CD4-positive, alpha-beta T cell (primary cell): ENCODE data around the gene SLC30A2. TPM values are rescaled to one million over a fixed set of nuclear protein-coding genes. Genes with fewer than 3 reads are reported as not detected.

Experiments
- ATAC-seq: fragments of 200-7000 bp; cut with Tn5 transposase; one replicate; pipeline ENCODE4 v1.10.0; 2022; ENCODE audit warnings: mild to moderate bottlenecking; ENCODE audit not compliant: poor library complexity
- CTCF ChIA-PET: fragments of 350-600 bp; sonication (Branson Sonifier 250); formaldehyde crosslinking; loops from one replicate; lab custom pipeline; 2021; ENCODE audit warnings: antibody characterized with exemption, inconsistent platforms; lab: Charles Lee
- POLR2A ChIA-PET: fragments of 350-600 bp; sonication (Branson Sonifier 250); formaldehyde crosslinking; loops from one replicate; lab custom pipeline; 2021; ENCODE audit warnings: antibody characterized with exemption, inconsistent platforms; lab: Charles Lee
- DNase-seq, 14 experiments: peaks; one replicate each; pipeline ENCODE4 v3.0.0-alpha.2; 2013 to 2020; ENCODE audit warnings: mixed read lengths in 2 of 14
- H3K27ac ChIP-seq, 2 donors: one replicate each; pipeline versions ENCODE4 v1.5.1 to v1.7.0; 2013; ENCODE audit warnings: low read length in 2 of 2, low read depth in 1 of 2, mild to moderate bottlenecking in 1 of 2
- H3K27me3 ChIP-seq, 2 experiments: 1 replicate in 1 of 2; 2 replicates in 1 of 2; pipeline versions ENCODE4 v1.6.1 to v1.7.0; 2013; ENCODE audit warnings: low read length in 2 of 2, control low read depth in 1 of 2, mild to moderate bottlenecking in 1 of 2, moderate library complexity in 1 of 2; ENCODE audit not compliant: insufficient read depth in 2 of 2, control insufficient read depth in 1 of 2
- H3K36me3 ChIP-seq: one replicate; pipeline ENCODE4 v1.6.1; 2013; ENCODE audit warnings: low read length, control low read depth; ENCODE audit not compliant: insufficient read depth
- H3K4me1 ChIP-seq: one replicate; pipeline ENCODE4 v1.6.1; 2013; ENCODE audit warnings: low read length, control low read depth; ENCODE audit not compliant: insufficient read depth
- H3K4me3 ChIP-seq: one replicate; pipeline ENCODE4 v1.5.1; 2013; ENCODE audit warnings: mild to moderate bottlenecking, low read length, moderate library complexity
- H3K9me3 ChIP-seq, 2 experiments: 1 replicate in 1 of 2; 2 replicates in 1 of 2; pipeline versions ENCODE4 v1.6.1 to v1.7.0; 2013; ENCODE audit warnings: low read length in 2 of 2, mild to moderate bottlenecking in 2 of 2, control low read depth in 1 of 2, moderate library complexity in 1 of 2; ENCODE audit not compliant: control insufficient read depth in 1 of 2, insufficient read depth in 1 of 2
- H3K27ac Mint-ChIP-seq: one replicate; pipeline ENCODE4 v1.8.0; 2020; ENCODE audit warnings: mixed read lengths
- H3K27me3 Mint-ChIP-seq: one replicate; pipeline ENCODE4 v1.8.0; 2021; ENCODE audit warnings: mixed read lengths
- H3K36me3 Mint-ChIP-seq: one replicate; pipeline ENCODE4 v1.8.0; 2021; ENCODE audit warnings: low read depth, mixed read lengths
- H3K4me1 Mint-ChIP-seq: one replicate; pipeline ENCODE4 v1.8.0; 2021; ENCODE audit warnings: low read depth, mixed read lengths
- H3K4me3 Mint-ChIP-seq: one replicate; pipeline ENCODE4 v1.8.0; 2020; ENCODE audit warnings: mild to moderate bottlenecking, mixed read lengths
- H3K9me3 Mint-ChIP-seq: one replicate; pipeline ENCODE4 v1.8.0; 2020; ENCODE audit warnings: mixed read lengths
- CTCF ChIP-seq: fragments of 200-600 bp; IDR thresholded peaks from one replicate; pipeline ENCODE4 v1.8.0; 2022; ENCODE audit warnings: antibody characterized with exemption, mild to moderate bottlenecking
- intact Hi-C, 2 experiments: fragments of 100-400 bp; cut with DNase I in 1 of 2; cut with micrococcal nuclease in 1 of 2; formaldehyde crosslinking; loops; one replicate each; pipeline versions ENCODE4 v1.15.1 to v1.9.0; 2023 to 2025; cut with DNase I, micrococcal nuclease
- total RNA-seq, 174 experiments: library from RNA in 2 of 174; stranded (reverse) in 2 of 174; gene quantifications; one replicate each; pipeline ENCODE4 v1.2.3 and lab custom pipeline; 2021 to 2026

The SLC30A2 gene
- total RNA-seq, 2 experiments from 2014 or later, result not detected

- H3K27me3 Mint-ChIP-seq, result peaks cover 71% of the 10 kb centered on the region
Observed at GRCh38 chr1:26050248-26050640, 4.3 kb upstream of the SLC30A2 start.

DNA sequence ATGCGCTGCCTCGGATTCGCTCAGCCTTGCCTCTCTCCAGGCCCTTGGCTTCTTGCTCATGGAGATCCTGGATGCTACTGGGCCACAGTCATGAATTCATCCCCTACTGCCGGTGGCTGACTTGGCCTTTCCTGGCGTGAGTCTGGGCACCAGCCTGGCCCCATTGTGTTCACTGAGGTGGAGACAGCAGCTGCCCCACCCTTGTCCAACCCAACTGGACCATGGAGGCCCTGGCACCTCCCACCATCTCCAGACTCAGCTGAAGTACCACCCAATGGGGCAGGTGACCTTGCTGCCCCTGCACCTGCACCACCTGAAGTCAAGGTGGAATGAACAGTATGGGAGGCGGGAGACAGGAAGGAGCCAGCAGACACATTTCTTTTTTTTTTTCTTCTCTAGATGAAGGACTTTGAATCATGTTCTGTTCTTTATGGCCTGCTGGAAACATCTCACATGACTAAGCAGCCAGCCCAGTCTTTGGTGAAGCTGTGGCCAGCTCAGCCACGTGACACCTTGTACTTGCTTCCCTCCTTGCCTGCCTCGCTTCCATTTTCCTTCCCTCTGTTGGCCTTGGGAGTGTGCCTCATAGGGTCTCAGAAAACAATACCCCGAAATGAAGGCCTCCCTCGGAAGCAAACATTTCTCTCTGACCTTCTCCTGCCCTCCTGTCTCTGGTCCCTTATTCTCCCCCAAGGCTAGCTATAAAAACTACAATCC, 3.8 kb upstream of the SLC30A2 start:
- TF ChIP-seq CTCF, result no peak
- intact Hi-C loops, result no loop called here
- H3K27me3 ChIP-seq, result peaks cover 41 to 49% of the 10 kb centered on the region in 2 experiments

More at GRCh38 chr1:26050248-26050640, 4.3 kb upstream of the SLC30A2 start:
- H3K9me3 Mint-ChIP-seq, result no peaks in the 10 kb centered on the region
- peaks cover 0 to under 1% of the 10 kb centered on the region in 2 experiments for H3K9me3 ChIP-seq
- H3K4me3 ChIP-seq, result no peak overlapping the region
- no peak overlapping the region for H3K27ac Mint-ChIP-seq
- H3K4me3 Mint-ChIP-seq, result no peak overlapping the region
- no peak overlapping the region for H3K27ac ChIP-seq
- peaks cover 2% of the 10 kb centered on the region for H3K4me1 ChIP-seq
- intact Hi-C loops, result no loop called here
- ATAC-seq (no peak), DNase-seq (no peak)
- ChIA-PET CTCF (no interaction called here), POLR2A (no interaction called here)
- no peaks in the 10 kb centered on the region for H3K36me3 ChIP-seq
- H3K27me3 ChIP-seq, result peaks cover 36 to 44% of the 10 kb centered on the region in 2 experiments
- TF ChIP-seq CTCF, result no peak
- H3K36me3 Mint-ChIP-seq, result no peaks in the 10 kb centered on the region
- peaks cover under 1% of the 10 kb centered on the region for H3K4me1 Mint-ChIP-seq

DNA sequence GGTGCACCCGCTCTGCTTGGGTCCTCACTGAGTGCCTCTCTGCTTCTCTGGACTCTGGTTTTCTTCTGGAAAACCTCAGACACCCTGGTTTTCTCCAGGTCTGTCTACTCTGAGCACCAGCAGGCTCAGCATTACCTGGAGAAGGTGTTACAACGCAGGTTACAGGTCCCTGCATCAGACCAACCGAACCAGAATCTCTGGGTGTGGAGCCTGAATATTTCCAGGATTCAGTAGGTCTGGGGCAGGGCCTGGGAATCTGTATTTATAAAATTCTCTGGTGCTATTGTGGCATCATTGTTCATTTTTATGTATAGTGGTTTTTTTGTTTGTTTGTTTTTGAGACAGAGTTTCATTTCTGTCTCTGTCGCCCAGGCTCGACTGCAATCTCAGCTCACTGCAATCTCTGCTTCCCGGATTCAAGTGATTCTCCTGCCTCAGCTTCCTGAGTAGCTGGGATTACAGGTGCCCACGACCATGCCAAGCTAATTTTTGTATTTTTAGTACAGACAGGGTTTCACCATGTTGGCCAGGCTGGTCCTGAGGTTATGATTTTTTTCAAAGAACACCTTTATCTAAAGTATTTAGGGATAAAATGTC, 1.5 kb upstream of the SLC30A2 start:
- H3K9me3 ChIP-seq, result peaks cover 0 to 6% of the 10 kb centered on the region in 2 experiments
- intact Hi-C loops, result no loop called here
- peaks cover 84% of the 10 kb centered on the region for H3K27me3 Mint-ChIP-seq
- no peak for TF ChIP-seq CTCF
- no peak overlapping the region for H3K4me3 Mint-ChIP-seq
- H3K27me3 ChIP-seq, result peaks cover 53 to 59% of the 10 kb centered on the region in 2 experiments
- CTCF ChIA-PET, result interaction anchor here (1.7 kb wide), 1 partner anchor 22 kb away, joined by 4 read pairs; no protein-coding TSS in a partner anchor
- H3K4me1 Mint-ChIP-seq, result peaks cover 6% of the 10 kb centered on the region
- no peaks in the 10 kb centered on the region for H3K36me3 ChIP-seq
- H3K36me3 Mint-ChIP-seq, result no peaks in the 10 kb centered on the region
- no peaks in the 10 kb centered on the region for H3K9me3 Mint-ChIP-seq
- peaks cover 2% of the 10 kb centered on the region for H3K4me1 ChIP-seq
- no peak overlapping the region for H3K4me3 ChIP-seq
- H3K27ac Mint-ChIP-seq, result no peak overlapping the region
- H3K27ac ChIP-seq, result no peak overlapping the region
- DNase-seq, result no peak
- ATAC-seq, result no peak
- POLR2A ChIA-PET, result no interaction called here

More for the DNA sequence above, 3.8 kb upstream of the SLC30A2 start:
- Histone ChIP-seq H3K4me1 (peaks cover 2% of the 10 kb centered on the region), H3K9me3 (peaks cover 0 to 6% of the 10 kb centered on the region in 2 experiments), H3K36me3 (no peaks in the 10 kb centered on the region), H3K4me3 (no peak overlapping the region), H3K27ac (no peak overlapping the region)
- no peaks in the 10 kb centered on the region for H3K36me3 Mint-ChIP-seq
- POLR2A ChIA-PET, result no interaction called here
- H3K27ac Mint-ChIP-seq, result no peak overlapping the region
- H3K4me3 Mint-ChIP-seq, result no peak overlapping the region
- ATAC-seq (no peak), DNase-seq (no peak)
- CTCF ChIA-PET, result no interaction called here
- H3K27me3 Mint-ChIP-seq, result peaks cover 73% of the 10 kb centered on the region
- peaks cover 6% of the 10 kb centered on the region for H3K4me1 Mint-ChIP-seq
- H3K9me3 Mint-ChIP-seq, result no peaks in the 10 kb centered on the region
